Endothelial cell of umbilical vein (primary cell): ENCODE measurements around the gene GLDN. TPM values are rescaled to one million over a fixed set of nuclear protein-coding genes. Genes with fewer than 3 reads are reported as not detected.

Experiments used
- BruUV-seq: library from RNA; stranded (reverse); fragments of 400-500 nt; replicated peaks from 2 replicates; lab custom pipeline; 2021; lab: Mats Ljungman, UMichigan
- CTCF ChIA-PET: fragments of 300-600, 350-600 bp; sonication (Branson Sonifier 250); formaldehyde crosslinking; loops from one replicate; lab custom pipeline; 2021; ENCODE audit warnings: antibody characterized with exemption, inconsistent platforms; lab: Charles Lee
- POLR2A ChIA-PET: fragments of 300-600, 350-600 bp; sonication (Branson Sonifier 250); formaldehyde crosslinking; loops from one replicate; lab custom pipeline; 2021; ENCODE audit warnings: antibody characterized with exemption, inconsistent platforms; lab: Charles Lee
- DNase-seq: peaks from one replicate; pipeline ENCODE4 v3.0.0-alpha.2; 2011; ENCODE audit warnings: low read depth, low spot score
- FAIRE-seq: peaks from 2 replicates; lab custom pipeline; 2011; peaks lifted over from hg19 to GRCh38; lab: Jason Lieb, UNC
- H2AFZ ChIP-seq: 2 replicates; pipeline ENCODE4 v1.6.0; 2012; ENCODE audit warnings: low read depth, low read length, control low read depth, inconsistent platforms
- H3K27ac ChIP-seq: 2 replicates; pipeline ENCODE4 v1.5.1; 2011; ENCODE audit warnings: low read depth, mild to moderate bottlenecking, control low read depth, low read length, moderate library complexity; ENCODE audit not compliant: insufficient read depth
- H3K27me3 ChIP-seq, 2 experiments: 2 replicates each; pipeline versions ENCODE4 v1.6.0 to v1.6.1; 2011; ENCODE audit warnings: low read length in 2 of 2, mixed read lengths in 1 of 2; ENCODE audit not compliant: control insufficient read depth in 2 of 2, insufficient read depth in 2 of 2
- H3K36me3 ChIP-seq, 2 experiments: 2 replicates in 1 of 2; 3 replicates in 1 of 2; pipeline ENCODE4 v1.5.1; 2011; ENCODE audit warnings: low read length in 2 of 2, mild to moderate bottlenecking in 1 of 2, moderate library complexity in 1 of 2; ENCODE audit not compliant: control insufficient read depth in 2 of 2, insufficient read depth in 2 of 2; ENCODE audit errors: extremely low read depth in 1 of 2
- H3K4me1 ChIP-seq: 3 replicates; pipeline ENCODE4 v1.5.1; 2011; ENCODE audit warnings: mild to moderate bottlenecking, low read length; ENCODE audit not compliant: control insufficient read depth, insufficient read depth; ENCODE audit errors: extremely low read depth
- H3K4me2 ChIP-seq: 2 replicates; pipeline ENCODE4 v1.6.1; 2011; ENCODE audit warnings: low read length, control low read depth, mixed read lengths; ENCODE audit not compliant: insufficient read depth
- H3K4me3 ChIP-seq, 3 experiments: fragments of 200-600 bp in 1 of 3; sonication (generic), shearing (Covaris generic) in 1 of 3; replicated peaks in 1 of 3; 2 replicates each; pipeline ENCODE4 v1.5.1; 2011 to 2016; ENCODE audit warnings: control low read depth in 3 of 3, low read length in 3 of 3, mild to moderate bottlenecking in 2 of 3, inconsistent platforms in 1 of 3, low read depth in 1 of 3, moderate library complexity in 1 of 3; ENCODE audit not compliant: insufficient read depth in 1 of 3
- H3K79me2 ChIP-seq: 2 replicates; pipeline ENCODE4 v1.6.0; 2012; ENCODE audit warnings: low read length, inconsistent platforms; ENCODE audit not compliant: control insufficient read depth, insufficient read depth
- H3K9ac ChIP-seq: replicated peaks from 2 replicates; pipeline ENCODE3; 2011; ENCODE audit warnings: low read length, control low read depth; ENCODE audit not compliant: insufficient read depth; ENCODE audit errors: extremely low read depth
- H3K9me1 ChIP-seq: replicated peaks from 3 replicates; pipeline ENCODE4 v1.6.0; 2011; ENCODE audit warnings: mild to moderate bottlenecking, low read length; ENCODE audit not compliant: control insufficient read depth, insufficient read depth; ENCODE audit errors: extremely low read depth
- H3K9me3 ChIP-seq: replicated peaks from 2 replicates; pipeline ENCODE4 v1.5.1; 2012; ENCODE audit warnings: low read length, inconsistent platforms; ENCODE audit not compliant: control insufficient read depth, insufficient read depth
- H4K20me1 ChIP-seq: replicated peaks from 2 replicates; pipeline ENCODE3; 2011; ENCODE audit warnings: mild to moderate bottlenecking, low read length; ENCODE audit not compliant: control insufficient read depth, insufficient read depth; ENCODE audit errors: extremely low read depth
- EZH2 ChIP-seq: IDR thresholded peaks from 2 replicates; pipeline ENCODE4 v1.6.1; 2012; ENCODE audit warnings: borderline replicate concordance, low read depth, mild to moderate bottlenecking, moderate library complexity, low read length, inconsistent platforms; ENCODE audit not compliant: severe bottlenecking
- FOS ChIP-seq: IDR thresholded peaks from 2 replicates; pipeline ENCODE4 v1.6.1; 2011; ENCODE audit warnings: mild to moderate bottlenecking, low read length, moderate library complexity, borderline replicate concordance; ENCODE audit not compliant: insufficient read depth
- GATA2 ChIP-seq: IDR thresholded peaks from 2 replicates; pipeline ENCODE4 v1.7.0; 2011; ENCODE audit warnings: low read depth, mild to moderate bottlenecking, moderate library complexity, mixed read lengths, low read length; ENCODE audit not compliant: insufficient read length, insufficient read depth
- JUN ChIP-seq: IDR thresholded peaks from 2 replicates; pipeline ENCODE4 v1.6.1; 2011; ENCODE audit warnings: borderline replicate concordance, low read depth; ENCODE audit not compliant: insufficient read length, insufficient read depth
- MYC ChIP-seq: IDR thresholded peaks from one replicate; pipeline ENCODE4 v1.6.1; 2011; ENCODE audit warnings: mild to moderate bottlenecking, low read depth, low read length
- POLR2A ChIP-seq: IDR thresholded peaks from 2 replicates; pipeline ENCODE4 v1.6.1; 2012; ENCODE audit warnings: low read depth, mild to moderate bottlenecking, control low read depth, low read length
- POLR2AphosphoS5 ChIP-seq: IDR thresholded peaks from 2 replicates; pipeline ENCODE4 v1.6.1; 2012; ENCODE audit warnings: low read depth, mild to moderate bottlenecking, control low read depth, low read length, moderate library complexity; ENCODE audit not compliant: insufficient read depth
- dilution Hi-C: fragments of 300-500 bp; cut with MboI; formaldehyde crosslinking; loops from one replicate; pipeline ENCODE4 v1.15.0; 2019; ENCODE audit warnings: low sequenced_read_pairs; ENCODE audit not compliant: extremely low pct_ligation_motif_present
- intact Hi-C: fragments of 100-400 bp; cut with micrococcal nuclease; formaldehyde crosslinking; loops from one replicate; pipeline ENCODE4 v1.10.0; 2022
- polyA plus RNA-seq, 4 experiments: library from polyadenylated mRNA; depleted of rRNA in 3 of 4; stranded (reverse) in 3 of 4; unstranded in 1 of 4; fragments of >200 nt; gene quantifications; 2 replicates each; pipeline versions ENCODE4 v1.2.1 to v1.2.3, GENCODE V29; 2011 to 2012; ENCODE audit warnings: missing spikeins in 1 of 4
- total RNA-seq: library from RNA; stranded (reverse); gene quantifications from 2 replicates; pipeline ENCODE4 v1.2.3, GENCODE V29; 2021
- TF ChIP-seq, protein P1 (sequence below): IDR thresholded peaks from 2 replicates; pipeline ENCODE4 v1.6.1; 2011; ENCODE audit not compliant: insufficient read depth, insufficient read length
- TF ChIP-seq, protein P2 (sequence below), 2 donors: IDR thresholded peaks; 1 replicate in 1 of 2; 2 replicates in 1 of 2; pipeline ENCODE4 v1.5.1; 2011; ENCODE audit warnings: low read length in 2 of 2, mild to moderate bottlenecking in 2 of 2, moderate library complexity in 2 of 2, control low read depth in 1 of 2, inconsistent platforms in 1 of 2, low read depth in 1 of 2; ENCODE audit not compliant: insufficient read depth in 1 of 2; ENCODE audit errors: extremely low read depth in 1 of 2

Gene GLDN
- total and polyA plus RNA-seq, 2 donors (not counting 3 experiments of a cell fraction or from before 2014, with no cell fraction given) = not detected

DNA sequence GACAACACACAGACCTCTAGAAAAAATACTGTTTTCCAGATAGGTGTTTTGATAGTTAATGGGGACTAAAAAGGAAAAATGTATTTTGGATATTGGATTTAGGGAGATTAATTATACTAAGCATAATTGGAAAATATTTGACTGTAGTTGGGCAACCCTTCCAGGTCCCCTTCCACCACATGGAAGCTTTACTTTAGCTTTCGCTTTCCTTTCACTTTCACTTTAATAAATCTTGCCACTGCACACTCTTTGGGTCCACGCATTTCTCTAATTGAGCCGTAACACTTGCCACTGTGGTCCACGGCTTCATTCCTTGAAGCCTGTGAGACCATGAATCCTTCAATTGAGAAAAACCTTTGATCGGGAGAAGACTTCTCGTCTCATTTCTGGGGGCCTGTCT is 15.5 kb downstream of the GLDN start:
- intact Hi-C loops (no loop called here), dilution Hi-C loops (no loop called here)
- H3K9ac ChIP-seq = no peak overlapping the region
- H3K9me1 ChIP-seq = no peaks in the 10 kb centered on the region
- BruUV-seq = no TSS peak
- FAIRE-seq (no peak), DNase-seq (no peak)
- H3K4me3 ChIP-seq = no peak overlapping the region
- POLR2A ChIA-PET = no interaction called here
- H3K79me2 ChIP-seq = no peaks in the 10 kb centered on the region
- no peaks in the 10 kb centered on the region for H4K20me1 ChIP-seq
- H3K9me3 ChIP-seq = no peaks in the 10 kb centered on the region
- no peak overlapping the region for H2AFZ ChIP-seq
- CTCF ChIA-PET = no interaction called here
- peaks cover 53 to 54% of the 10 kb centered on the region in 2 experiments for H3K27me3 ChIP-seq
- H3K36me3 ChIP-seq = no peaks in the 10 kb centered on the region
- H3K4me2 ChIP-seq = no peak overlapping the region
- H3K4me1 ChIP-seq = no peaks in the 10 kb centered on the region
- TF ChIP-seq JUN = no peak
- no peak for TF ChIP-seq POLR2A
- H3K27ac ChIP-seq = no peak overlapping the region

DNA sequence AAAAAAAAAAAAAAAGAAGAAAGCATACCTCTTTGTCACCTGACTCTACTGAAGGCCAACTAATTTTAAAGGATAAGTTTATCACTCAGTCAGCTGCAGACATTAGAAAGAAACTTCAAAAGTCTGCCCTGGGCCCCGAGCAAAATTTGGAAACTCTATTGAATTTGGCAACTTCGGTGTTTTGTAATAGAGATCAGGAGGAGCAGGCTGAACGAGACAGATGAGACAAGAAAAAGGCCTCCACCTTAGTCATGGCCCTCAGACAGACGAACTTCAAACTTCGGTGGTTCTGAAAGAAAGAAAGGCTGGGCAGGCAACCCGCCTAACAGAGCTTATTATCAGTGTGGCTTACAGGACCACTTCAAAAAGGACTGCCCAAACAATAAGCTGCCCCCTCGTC is 18.5 kb downstream of the GLDN start:
- no peak overlapping the region for H3K27ac ChIP-seq
- no peak overlapping the region for H3K4me2 ChIP-seq
- no peaks in the 10 kb centered on the region for H3K9me3 ChIP-seq
- no TSS peak for BruUV-seq
- H3K4me3 ChIP-seq = no peak overlapping the region
- FAIRE-seq (no peak), DNase-seq (no peak)
- TF ChIP-seq EZH2 = no peak
- TF ChIP-seq, protein P1, sequence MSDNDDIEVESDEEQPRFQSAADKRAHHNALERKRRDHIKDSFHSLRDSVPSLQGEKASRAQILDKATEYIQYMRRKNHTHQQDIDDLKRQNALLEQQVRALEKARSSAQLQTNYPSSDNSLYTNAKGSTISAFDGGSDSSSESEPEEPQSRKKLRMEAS = no peak
- no peak for TF ChIP-seq FOS
- TF ChIP-seq, protein P2, sequence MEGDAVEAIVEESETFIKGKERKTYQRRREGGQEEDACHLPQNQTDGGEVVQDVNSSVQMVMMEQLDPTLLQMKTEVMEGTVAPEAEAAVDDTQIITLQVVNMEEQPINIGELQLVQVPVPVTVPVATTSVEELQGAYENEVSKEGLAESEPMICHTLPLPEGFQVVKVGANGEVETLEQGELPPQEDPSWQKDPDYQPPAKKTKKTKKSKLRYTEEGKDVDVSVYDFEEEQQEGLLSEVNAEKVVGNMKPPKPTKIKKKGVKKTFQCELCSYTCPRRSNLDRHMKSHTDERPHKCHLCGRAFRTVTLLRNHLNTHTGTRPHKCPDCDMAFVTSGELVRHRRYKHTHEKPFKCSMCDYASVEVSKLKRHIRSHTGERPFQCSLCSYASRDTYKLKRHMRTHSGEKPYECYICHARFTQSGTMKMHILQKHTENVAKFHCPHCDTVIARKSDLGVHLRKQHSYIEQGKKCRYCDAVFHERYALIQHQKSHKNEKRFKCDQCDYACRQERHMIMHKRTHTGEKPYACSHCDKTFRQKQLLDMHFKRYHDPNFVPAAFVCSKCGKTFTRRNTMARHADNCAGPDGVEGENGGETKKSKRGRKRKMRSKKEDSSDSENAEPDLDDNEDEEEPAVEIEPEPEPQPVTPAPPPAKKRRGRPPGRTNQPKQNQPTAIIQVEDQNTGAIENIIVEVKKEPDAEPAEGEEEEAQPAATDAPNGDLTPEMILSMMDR (IDR thresholded peaks at IDR 0.05; ENCODE audit: extremely low read depth in 1 of 2, insufficient read depth in 1 of 2, low read depth in 1 of 2, low read length in 2 of 2) = no peak
- TF ChIP-seq POLR2AphosphoS5 = no peak
- TF ChIP-seq MYC = no peak
- no peak for TF ChIP-seq GATA2
- TF ChIP-seq JUN = no peak
- TF ChIP-seq POLR2A = no peak
- no peaks in the 10 kb centered on the region for H4K20me1 ChIP-seq
- no peak overlapping the region for H2AFZ ChIP-seq
- H3K9me1 ChIP-seq = no peaks in the 10 kb centered on the region
- no peaks in the 10 kb centered on the region for H3K36me3 ChIP-seq
- H3K9ac ChIP-seq = no peak overlapping the region
- ChIA-PET POLR2A (no interaction called here), CTCF (no interaction called here)
- no peaks in the 10 kb centered on the region for H3K4me1 ChIP-seq
- peaks cover 47 to 49% of the 10 kb centered on the region in 2 experiments for H3K27me3 ChIP-seq
- H3K79me2 ChIP-seq = no peaks in the 10 kb centered on the region
- dilution Hi-C loops = no loop called here
- intact Hi-C loops = no loop called here
